Mononuclear cell (primary cell): Measurements from ENCODE around the gene INPP5A. TPM values are rescaled to one million over a fixed set of nuclear protein-coding genes. Genes with fewer than 3 reads are reported as not detected.

Source experiments
- H3K27me3 ChIP-seq: 2 replicates; pipeline ENCODE4 v1.6.0; 2011; ENCODE audit warnings: low read length, control low read depth; ENCODE audit not compliant: insufficient read depth
- H3K4me1 ChIP-seq: 2 replicates; pipeline ENCODE4 v1.5.1; 2011; ENCODE audit warnings: mild to moderate bottlenecking, low read length, control low read depth; ENCODE audit not compliant: insufficient read depth
- H3K4me3 ChIP-seq: 2 replicates; pipeline ENCODE4 v1.5.1; 2011; ENCODE audit warnings: mild to moderate bottlenecking, low read length, moderate library complexity
- H3K9me3 ChIP-seq: 2 replicates; pipeline ENCODE4 v1.5.1; 2011; ENCODE audit warnings: low read depth, mild to moderate bottlenecking, control low read depth, low read length
- total RNA-seq: library from RNA; depleted of rRNA; stranded (reverse); fragments of >200 nt; gene quantifications from one replicate; pipeline ENCODE4 v1.2.3, GENCODE V29; 2012

INPP5A gene
- total RNA-seq, 1 donor = 18.6 TPM

DNA sequence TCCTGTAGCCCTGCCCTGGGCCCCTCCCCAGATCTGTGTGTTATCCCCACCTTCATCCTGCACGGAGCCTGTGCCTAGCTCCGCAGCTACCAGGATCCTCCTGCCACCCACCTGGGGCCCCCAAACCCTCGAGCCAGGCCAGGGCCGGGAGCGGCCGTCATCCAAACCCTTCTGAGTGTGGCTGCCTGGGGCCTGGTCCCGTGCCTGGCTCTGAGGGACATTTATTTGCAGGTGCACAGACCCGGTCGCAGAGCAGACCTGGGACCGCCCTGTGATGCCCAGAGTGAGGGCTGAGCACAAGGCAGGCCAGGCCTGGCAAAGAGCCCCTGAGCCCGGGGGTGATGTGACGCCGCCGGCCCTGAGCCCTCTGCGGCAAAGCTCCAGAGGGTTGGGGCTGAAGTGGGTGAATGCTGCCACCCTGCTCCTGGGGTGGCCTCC lies 27.4 kb upstream of the INPP5A start:
- peaks cover 4% of the 10 kb centered on the region for H3K4me1 ChIP-seq
- no peaks in the 10 kb centered on the region for H3K27me3 ChIP-seq
- no peak overlapping the region for H3K4me3 ChIP-seq
- H3K9me3 ChIP-seq = no peaks in the 10 kb centered on the region

GRCh38 chr10:132511121-132512051 lies 26.2 kb upstream of the INPP5A start:
- Histone ChIP-seq H3K27me3 (no peaks in the 10 kb centered on the region), H3K4me3 (no peak overlapping the region), H3K4me1 (peaks cover 10% of the 10 kb centered on the region), H3K9me3 (no peaks in the 10 kb centered on the region)

DNA sequence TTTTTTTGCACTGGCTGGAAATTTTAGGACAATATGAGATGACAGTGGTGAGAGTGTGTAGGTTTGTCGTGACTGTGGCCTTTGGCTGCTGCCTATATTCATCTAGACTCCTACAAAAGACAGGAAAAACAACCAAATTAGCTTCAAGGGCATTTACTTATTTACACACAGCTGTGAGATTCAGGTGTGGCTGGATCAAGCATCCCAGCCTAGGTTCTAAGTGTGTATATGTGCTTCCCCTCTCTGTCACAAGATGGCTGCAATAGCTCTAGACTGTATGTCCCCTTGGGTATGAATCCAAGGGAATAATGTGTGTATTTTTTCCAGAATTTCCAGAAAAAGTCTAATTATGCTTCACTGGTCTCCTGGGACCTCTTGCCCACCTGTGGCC lies 25.5 kb upstream of the INPP5A start:
- peaks cover 14% of the 10 kb centered on the region for H3K4me1 ChIP-seq
- H3K9me3 ChIP-seq = no peaks in the 10 kb centered on the region
- H3K27me3 ChIP-seq = no peaks in the 10 kb centered on the region
- no peak overlapping the region for H3K4me3 ChIP-seq

GRCh38 chr10:132512693-132513345 lies 24.8 kb upstream of the INPP5A start:
- no peaks in the 10 kb centered on the region for H3K9me3 ChIP-seq
- peaks cover 20% of the 10 kb centered on the region for H3K4me1 ChIP-seq
- H3K27me3 ChIP-seq = no peaks in the 10 kb centered on the region
- H3K4me3 ChIP-seq = no peak overlapping the region

- H3K4me1 ChIP-seq = peaks cover 24% of the 10 kb centered on the region
- H3K27me3 ChIP-seq = no peaks in the 10 kb centered on the region
- no peak overlapping the region for H3K4me3 ChIP-seq
- no peaks in the 10 kb centered on the region for H3K9me3 ChIP-seq
These were observed 22.6 kb upstream of the INPP5A start for GRCh38 chr10:132514821-132515520.

GRCh38 chr10:132515811-132516726 lies 21.5 kb upstream of the INPP5A start:
- H3K4me3 ChIP-seq = no peak overlapping the region
- no peaks in the 10 kb centered on the region for H3K27me3 ChIP-seq
- H3K9me3 ChIP-seq = no peaks in the 10 kb centered on the region
- H3K4me1 ChIP-seq = peaks cover 24% of the 10 kb centered on the region

GRCh38 chr10:132516771-132517725 lies 20.5 kb upstream of the INPP5A start:
- H3K9me3 ChIP-seq = no peaks in the 10 kb centered on the region
- no peaks in the 10 kb centered on the region for H3K27me3 ChIP-seq
- peaks cover 24% of the 10 kb centered on the region for H3K4me1 ChIP-seq
- H3K4me3 ChIP-seq = no peak overlapping the region

DNA sequence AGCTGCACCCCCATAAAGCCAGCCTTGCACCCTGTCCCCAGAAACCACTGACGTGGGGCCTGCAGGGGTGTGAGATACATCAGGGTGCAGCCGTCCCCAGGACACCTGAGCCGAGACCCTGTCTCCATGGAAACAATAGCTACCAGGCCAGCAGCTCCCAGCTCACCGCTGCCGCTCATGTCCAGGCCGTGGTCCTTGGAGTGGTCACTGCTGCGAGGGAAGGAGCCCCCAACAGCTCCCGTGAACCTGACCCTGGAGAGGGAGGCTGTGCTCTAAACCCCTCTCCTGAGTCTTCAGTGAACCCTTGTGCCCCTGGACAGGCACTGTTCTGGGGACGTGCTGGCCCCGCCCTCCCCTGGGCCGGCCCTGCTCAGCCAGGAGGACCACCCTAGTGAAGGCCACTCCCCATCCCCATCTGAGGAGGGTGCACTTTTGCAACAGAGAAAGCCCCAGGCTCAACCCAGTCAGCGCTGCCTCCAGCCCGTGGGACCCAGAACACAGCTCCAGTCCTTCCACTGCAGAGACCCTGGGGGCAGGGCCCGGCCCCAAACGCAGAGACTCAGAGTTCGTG lies 19.6 kb upstream of the INPP5A start:
- peaks cover 24% of the 10 kb centered on the region for H3K4me1 ChIP-seq
- H3K9me3 ChIP-seq = no peaks in the 10 kb centered on the region
- H3K4me3 ChIP-seq = no peak overlapping the region
- no peaks in the 10 kb centered on the region for H3K27me3 ChIP-seq

DNA sequence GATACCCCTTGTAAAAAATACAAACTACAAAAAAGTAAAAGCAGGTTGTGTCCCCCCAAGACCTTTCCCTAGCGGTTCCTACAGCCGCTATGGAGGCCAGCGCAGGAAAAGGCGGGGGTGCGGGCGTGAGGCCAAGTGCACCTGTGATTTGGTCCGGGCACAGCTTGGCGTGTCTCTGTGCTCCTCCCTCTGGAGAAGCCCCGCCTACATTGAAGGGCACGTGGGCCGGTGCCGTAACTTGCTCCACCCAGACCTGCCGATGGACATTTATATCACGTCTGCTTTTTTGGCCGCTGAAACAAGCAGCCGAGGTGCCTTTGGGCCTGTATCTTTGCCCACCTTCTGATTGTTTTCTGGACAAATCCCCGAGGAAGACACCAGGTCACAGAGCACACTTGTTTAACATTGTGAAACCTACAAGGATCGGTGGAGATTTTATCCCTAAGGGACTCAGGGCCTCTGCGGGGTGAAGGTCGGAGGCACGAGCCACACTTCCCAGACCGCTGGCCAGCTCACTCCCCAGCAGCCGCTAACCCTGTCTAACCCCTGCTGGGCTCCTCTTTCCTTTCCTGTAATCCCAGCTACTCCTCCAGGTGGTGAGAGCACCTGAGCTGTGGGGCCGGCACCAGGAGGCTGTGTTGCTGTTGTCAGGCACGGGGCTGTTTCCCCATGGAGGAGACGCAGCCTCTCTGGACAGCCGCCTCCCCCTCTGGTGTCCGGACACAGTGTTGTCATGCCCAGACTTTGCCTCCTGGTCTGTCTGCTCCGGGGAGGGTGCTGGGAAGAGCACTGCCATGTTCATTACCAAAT lies 18.8 kb upstream of the INPP5A start:
- H3K9me3 ChIP-seq = no peaks in the 10 kb centered on the region
- peaks cover 24% of the 10 kb centered on the region for H3K4me1 ChIP-seq
- H3K27me3 ChIP-seq = no peaks in the 10 kb centered on the region
- H3K4me3 ChIP-seq = no peak overlapping the region

GRCh38 chr10:132519382-132520176 lies 18.0 kb upstream of the INPP5A start:
- Histone ChIP-seq H3K4me3 (no peak overlapping the region), H3K9me3 (no peaks in the 10 kb centered on the region), H3K27me3 (no peaks in the 10 kb centered on the region), H3K4me1 (peaks cover 24% of the 10 kb centered on the region)

DNA sequence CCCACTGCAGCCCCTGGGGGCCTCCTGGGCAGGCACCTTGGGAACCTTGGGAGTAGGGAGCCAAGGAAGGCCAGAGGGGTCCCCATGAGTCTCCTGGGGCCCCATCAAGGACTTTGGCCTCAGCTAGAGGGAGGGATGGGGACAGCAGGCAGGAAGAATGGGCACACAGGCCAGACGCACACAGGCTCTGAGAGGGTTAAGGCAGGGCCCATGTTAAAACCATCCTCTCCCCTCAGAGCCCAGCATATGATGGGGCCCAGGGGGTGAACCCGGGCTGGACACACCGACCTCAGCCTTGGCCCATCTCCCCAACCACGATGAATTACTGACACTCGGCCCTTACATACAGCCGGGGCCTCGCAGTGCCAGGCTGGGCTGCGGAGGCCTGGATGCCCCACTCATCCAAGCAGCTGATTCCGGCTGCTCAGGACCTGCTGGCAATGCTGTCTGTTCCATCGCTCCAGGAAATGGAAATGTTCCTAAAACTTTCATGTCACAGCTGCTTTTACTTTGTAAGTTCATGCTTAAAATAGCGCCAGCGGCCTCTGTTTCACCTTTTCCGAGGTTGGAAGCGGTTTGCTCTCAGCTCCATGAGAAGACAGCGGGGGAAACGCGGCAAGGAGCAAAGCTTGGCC lies 17.3 kb upstream of the INPP5A start:
- Histone ChIP-seq H3K4me1 (peaks cover 19% of the 10 kb centered on the region), H3K9me3 (no peaks in the 10 kb centered on the region), H3K4me3 (no peak overlapping the region), H3K27me3 (no peaks in the 10 kb centered on the region)

GRCh38 chr10:132521041-132521465 lies 16.5 kb upstream of the INPP5A start:
- Histone ChIP-seq H3K4me1 (peaks cover 14% of the 10 kb centered on the region), H3K9me3 (no peaks in the 10 kb centered on the region), H3K27me3 (no peaks in the 10 kb centered on the region), H3K4me3 (no peak overlapping the region)
